Right forelimb (tissue), 1 donor: ENCODE measurements around the gene FAM210B.
"Not testable (repeated sequence)": the region's sequence is repeated elsewhere in the genome, so short reads cannot be mapped to it uniquely, and the experiment has no call there.

ENCODE experiments used
- DNase-seq: peaks from one replicate; pipeline ENCODE4 v3.0.0-alpha.2; 2018

Gene FAM210B

GRCh38 chr20:56361900-56362299 is 3.1 kb downstream of the FAM210B start:
- DNase-seq, result no peak

- DNase-seq, result no peak
These were observed 4.1 kb downstream of the FAM210B start for GRCh38 chr20:56362833-56363413.

DNA sequence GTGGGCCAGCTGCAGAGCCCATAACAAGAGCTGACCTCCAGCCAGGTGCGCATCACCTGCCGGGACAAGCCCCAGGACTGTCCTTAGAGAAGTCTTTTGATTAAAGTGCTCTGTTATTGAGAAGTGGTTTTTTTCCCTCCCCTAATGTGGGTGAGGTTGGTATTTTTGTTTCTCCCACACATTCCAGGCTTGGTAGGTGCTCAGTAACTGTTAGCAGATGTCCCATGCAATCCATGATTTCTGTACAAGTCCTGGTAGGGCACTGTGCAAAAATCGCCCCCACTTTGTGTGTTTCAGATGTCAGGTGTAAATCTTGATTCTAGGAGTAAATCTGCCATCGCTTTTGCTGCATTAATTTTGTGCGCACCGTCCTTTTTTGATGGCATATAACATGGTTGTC is 4.7 kb downstream of the FAM210B start:
- DNase-seq, result no peak

DNA sequence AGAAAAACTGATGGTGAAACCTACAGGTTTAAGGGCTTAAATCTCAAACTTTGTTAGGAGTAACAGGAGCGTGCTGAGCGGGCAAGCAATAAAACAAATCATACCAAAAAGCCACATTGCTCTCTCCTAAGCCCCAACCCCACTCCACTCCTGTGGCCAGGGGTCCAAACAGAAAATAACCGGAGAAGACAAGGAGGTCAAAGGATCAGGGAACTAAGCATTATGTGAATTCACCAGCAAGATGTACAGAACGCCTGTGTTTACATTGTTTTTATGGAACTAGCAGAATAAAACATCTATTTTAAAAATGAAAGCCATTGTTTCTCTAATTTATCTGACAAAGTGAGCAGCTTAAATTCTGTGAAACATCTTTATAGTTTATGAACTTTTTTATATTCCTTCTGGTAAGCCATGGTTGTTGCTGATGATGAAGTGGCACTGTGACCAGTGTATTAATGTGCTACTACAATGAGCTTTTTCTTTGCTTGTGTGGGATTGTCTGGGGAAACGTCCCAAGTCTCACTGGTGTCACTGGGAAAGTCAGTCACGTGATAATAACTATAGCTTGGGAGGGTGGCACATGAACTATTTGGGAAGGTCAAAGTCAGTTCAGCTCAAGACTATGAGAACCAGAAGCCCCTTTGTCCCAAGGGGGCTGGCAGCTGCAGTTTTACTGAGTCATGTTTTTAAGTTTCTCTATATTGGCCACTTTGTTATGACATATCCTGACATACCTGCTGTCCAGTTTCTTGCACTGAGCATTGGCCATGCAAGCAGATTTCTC is 9.8 kb downstream of the FAM210B start:
- no peak for DNase-seq

DNA sequence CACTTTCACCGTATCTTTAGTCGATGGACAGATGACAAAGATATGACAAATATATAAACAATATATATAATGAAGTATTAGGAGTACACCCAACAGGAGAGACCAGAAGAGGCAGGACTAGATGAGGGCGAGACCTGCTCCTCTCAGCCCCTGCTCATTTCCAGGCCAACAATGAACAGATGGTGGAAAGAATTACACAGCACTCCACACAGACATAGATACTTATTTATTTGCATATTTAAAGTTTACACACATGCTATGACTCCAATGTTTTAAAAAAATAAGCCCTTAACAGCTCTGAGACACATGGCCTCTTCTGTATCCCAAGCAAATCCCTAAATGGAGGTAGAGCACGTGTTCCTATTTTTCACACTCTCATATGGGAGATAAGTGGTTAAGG is 10.4 kb downstream of the FAM210B start:
- DNase-seq, result no peak

- no peak for DNase-seq
These were observed 13.2 kb downstream of the FAM210B start for GRCh38 chr20:56371977-56372376.

GRCh38 chr20:56372850-56373249 is 14.1 kb downstream of the FAM210B start:
- no peak for DNase-seq

DNA sequence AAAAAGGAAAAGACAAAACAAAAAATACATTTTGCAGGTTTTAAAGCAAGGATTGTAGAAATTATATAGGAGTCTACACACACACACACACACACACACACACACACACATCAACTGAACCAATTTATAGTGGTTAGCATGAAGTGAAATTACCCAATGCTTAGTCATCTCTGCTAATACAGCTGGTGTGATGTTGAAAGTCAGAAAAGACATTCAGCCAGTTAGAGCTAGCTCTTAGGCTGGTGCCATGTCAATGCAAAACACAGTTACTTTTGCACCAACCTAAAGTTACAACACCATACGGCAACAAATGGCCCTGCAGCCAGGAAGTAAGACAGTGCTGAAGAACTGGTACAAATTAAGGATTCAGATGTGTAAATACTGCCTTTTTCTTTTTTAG is 15.2 kb downstream of the FAM210B start:
- no peak for DNase-seq

DNA sequence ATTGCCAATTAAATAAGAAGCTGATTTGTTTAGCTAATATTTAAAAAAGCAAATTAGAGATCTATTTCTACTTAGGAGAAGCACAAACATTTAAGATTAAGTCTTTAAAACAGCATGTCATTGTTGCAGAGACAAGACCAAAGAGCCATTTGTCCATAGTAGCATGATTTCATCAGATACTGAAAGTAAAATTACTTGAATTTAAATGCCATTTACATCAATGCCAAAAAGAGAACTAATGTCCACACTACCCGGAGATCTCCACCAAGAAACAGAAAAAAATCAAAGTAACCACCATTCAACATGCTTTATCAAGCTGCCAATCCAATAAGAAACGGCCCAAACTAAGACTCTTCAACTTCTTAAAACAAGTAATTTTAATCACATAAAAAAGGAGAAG is 17.6 kb downstream of the FAM210B start:
- DNase-seq, result no peak

DNA sequence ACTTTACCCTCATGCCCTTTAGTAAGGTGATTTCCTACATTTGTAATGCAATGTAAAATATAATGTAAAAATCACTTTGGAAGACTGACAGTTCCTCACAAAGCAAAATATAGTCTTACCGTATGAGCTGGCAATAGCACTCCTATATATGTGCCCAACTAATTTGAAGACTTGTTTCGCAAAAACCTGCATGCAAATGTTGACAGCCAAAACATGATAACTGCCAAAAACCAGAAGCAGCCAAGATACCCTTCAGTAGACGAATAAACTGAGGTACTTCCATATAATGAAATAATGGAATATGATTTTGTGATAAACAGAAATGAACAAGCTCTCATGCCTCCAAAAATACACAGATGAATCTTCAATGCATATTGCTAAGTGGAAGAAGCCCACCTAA is 19.6 kb downstream of the FAM210B start:
- DNase-seq, result no peak

DNA sequence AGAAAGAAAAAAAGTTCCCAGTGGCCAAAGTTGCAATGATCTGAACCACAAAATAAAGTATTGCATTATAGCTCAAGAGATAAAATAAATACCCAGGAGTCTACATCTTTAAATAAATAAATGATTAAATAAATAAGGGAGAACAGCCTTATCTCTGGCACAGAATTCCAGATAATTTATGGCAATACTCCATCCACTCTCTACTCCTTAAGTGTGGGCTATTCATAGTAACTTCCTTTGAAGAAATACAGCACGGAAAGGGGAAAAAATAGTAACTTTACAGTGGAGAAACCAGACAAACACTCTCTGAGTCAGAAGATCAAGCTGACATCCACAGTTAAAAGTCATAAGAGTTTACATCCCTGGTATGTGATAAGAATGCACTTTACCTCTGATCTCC is 21.6 kb downstream of the FAM210B start:
- DNase-seq, result no peak

GRCh38 chr20:56381501-56381900 is 22.7 kb downstream of the FAM210B start:
- no peak for DNase-seq

DNA sequence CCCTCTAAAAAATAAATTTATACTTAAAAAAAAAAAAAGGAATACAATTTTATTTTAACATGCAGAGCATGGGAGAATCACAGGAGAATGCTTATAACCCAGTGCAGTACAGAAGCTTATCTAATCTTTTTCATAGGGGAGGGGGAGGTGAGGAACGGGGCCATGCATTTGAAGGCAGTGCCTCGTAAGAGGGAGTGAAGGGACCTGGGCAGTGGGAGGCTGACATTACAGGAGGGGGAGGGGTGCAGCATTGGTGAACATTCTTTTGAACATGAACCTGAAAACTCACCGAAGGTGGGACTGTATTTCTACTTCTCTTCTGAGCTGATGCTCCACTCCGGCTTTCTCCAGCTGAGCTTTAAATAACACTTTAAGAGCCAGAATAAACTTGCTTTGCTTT is 23.9 kb downstream of the FAM210B start:
- DNase-seq, result no peak

GRCh38 chr20:56383334-56383733 is 24.6 kb downstream of the FAM210B start:
- no peak for DNase-seq

- no peak for DNase-seq
These were observed 26.4 kb downstream of the FAM210B start for GRCh38 chr20:56385130-56385529.

DNA sequence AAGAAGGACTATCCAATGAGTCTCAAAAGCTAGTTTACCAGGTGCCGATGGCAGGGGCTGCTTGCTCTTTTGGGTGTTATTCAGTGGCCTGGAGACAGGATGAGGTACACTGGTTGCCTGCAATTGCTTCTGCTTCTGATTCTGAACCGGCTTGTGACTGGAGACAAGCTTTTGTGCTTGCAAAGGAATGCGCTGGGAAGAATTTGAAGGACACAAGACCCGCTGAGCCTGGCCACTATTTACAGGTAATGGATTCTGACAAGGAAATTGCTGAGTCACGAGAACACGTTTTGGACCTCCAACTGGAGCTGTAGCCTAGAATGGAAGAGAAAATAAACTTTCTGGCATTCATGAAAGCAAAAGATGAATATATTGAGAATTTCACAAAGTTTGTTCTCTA is 27.4 kb downstream of the FAM210B start:
- DNase-seq, result no peak

GRCh38 chr20:56388882-56389281 is 30.1 kb downstream of the FAM210B start:
- no peak for DNase-seq

- DNase-seq, result no peak
These were observed 31.0 kb downstream of the FAM210B start for GRCh38 chr20:56389807-56390206.

DNA sequence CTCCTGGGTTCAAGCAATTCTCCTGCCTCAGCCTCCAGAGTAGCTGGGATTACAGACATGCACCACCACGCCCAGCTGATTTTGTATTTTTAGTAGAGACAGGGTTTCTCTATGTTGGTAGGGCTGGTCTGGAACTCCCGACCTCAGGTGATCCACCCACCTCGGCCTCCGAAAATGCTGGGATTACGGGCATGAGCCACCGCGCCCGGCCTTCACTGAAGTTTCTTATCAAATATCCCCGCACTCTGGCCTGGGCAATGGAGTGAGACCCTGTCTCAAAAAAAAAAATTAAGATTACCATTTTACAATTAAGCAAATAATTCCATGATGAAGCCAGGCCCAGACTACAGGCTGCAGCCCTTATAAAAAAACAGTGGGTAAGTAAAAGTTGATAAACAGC is 31.6 kb downstream of the FAM210B start:
- not testable (repeated sequence) for DNase-seq

- DNase-seq, result no peak
These were observed 32.3 kb downstream of the FAM210B start for GRCh38 chr20:56391037-56391436.

DNA sequence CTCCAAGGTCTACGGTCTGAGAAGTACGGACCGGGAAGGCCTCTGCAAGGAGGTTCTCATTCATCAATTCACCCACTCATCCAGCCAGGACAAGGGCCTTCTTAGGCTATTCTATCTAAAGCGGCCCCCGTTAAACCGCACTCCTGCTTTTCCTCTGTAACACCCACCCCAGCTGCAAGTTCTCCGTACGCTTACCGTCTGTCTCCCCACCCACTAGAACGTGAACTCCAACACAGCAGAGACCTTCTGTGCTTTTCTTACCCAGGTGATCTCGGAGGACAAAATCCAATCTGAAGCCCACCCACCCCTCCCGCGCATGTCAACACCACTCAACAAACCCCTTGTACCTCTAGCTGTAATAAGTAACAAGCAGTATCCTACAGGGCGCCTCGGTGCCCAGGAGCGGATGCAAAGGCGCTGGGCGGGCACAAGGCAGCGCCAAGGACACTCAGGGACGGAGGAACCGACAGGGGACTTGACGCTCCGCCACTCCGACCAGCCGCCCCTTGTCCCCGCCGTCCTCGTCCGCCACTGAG is 32.9 kb downstream of the FAM210B start:
- DNase-seq, result no peak

- peak; percentile 99 for DNase-seq
These were observed 33.5 kb downstream of the FAM210B start, which contains the start of the genes AURKA and CSTF1 for GRCh38 chr20:56392132-56392880. TSS of gene AURKA (minus strand) at chr20:56392215. CDS start at chr20:56388197, 4,018 bp downstream. TSS of gene CSTF1 (plus strand) at chr20:56392645. CDS start at chr20:56395553, 2,908 bp downstream.

GRCh38 chr20:56392881-56393482 is 34.2 kb downstream of the FAM210B start:
- no peak for DNase-seq
